Chondrocyte (in vitro differentiated cells): Measurements from ENCODE around the gene SIGLEC10. TPM values are rescaled to one million over a fixed set of nuclear protein-coding genes. Genes with fewer than 3 reads are reported as not detected.

ENCODE experiments used
- DNase-seq: peaks from one replicate; pipeline ENCODE4 v3.0.0; 2021; ENCODE audit warnings: mixed read lengths, low spot score
- H3K27ac Mint-ChIP-seq: one replicate; pipeline ENCODE4 v1.8.0; 2021; ENCODE audit warnings: mild to moderate bottlenecking, moderate library complexity, mixed read lengths; ENCODE audit not compliant: unreplicated experiment
- H3K27me3 Mint-ChIP-seq: 2 replicates; pipeline ENCODE4 v1.8.0; 2021; ENCODE audit warnings: low read depth, mixed read lengths
- H3K36me3 Mint-ChIP-seq: 2 replicates; pipeline ENCODE4 v1.8.0; 2021; ENCODE audit warnings: low read depth, mixed read lengths
- H3K4me1 Mint-ChIP-seq: 2 replicates; pipeline ENCODE4 v1.8.0; 2021; ENCODE audit warnings: low read depth, mild to moderate bottlenecking, mixed read lengths
- H3K4me3 Mint-ChIP-seq: one replicate; pipeline ENCODE4 v1.8.0; 2021; ENCODE audit warnings: mild to moderate bottlenecking, moderate library complexity, mixed read lengths; ENCODE audit not compliant: unreplicated experiment
- H3K9me3 Mint-ChIP-seq: 2 replicates; pipeline ENCODE4 v1.8.0; 2021; ENCODE audit warnings: low read depth, mixed read lengths
- CTCF ChIP-seq: fragments of 200-600 bp; sonication (generic); IDR thresholded peaks from 2 replicates; pipeline ENCODE4 v1.5.0; 2021; ENCODE audit warnings: antibody characterized with exemption, mild to moderate bottlenecking, moderate library complexity
- total RNA-seq: library from RNA; stranded (reverse); gene quantifications from 3 replicates; pipeline ENCODE4 v1.2.1, GENCODE V29; 2021

The SIGLEC10 gene
- total RNA-seq, 1 donor from 2014 or later: not detected

- Mint-ChIP-seq H3K4me3 (no peak overlapping the region), H3K27me3 (no peaks in the 10 kb centered on the region), H3K36me3 (no peaks in the 10 kb centered on the region), H3K4me1 (peaks cover 39% of the 10 kb centered on the region), H3K27ac (no peak overlapping the region), H3K9me3 (no peaks in the 10 kb centered on the region)
- DNase-seq: no peak
- no peak for TF ChIP-seq CTCF
Measured at GRCh38 chr19:51361239-51361638, 56.2 kb downstream of the SIGLEC10 start.

Other genes with a start within 250 kb of the SIGLEC10 start
- not detected in 3 replicates for gene CD33, start 192.6 kb downstream of the SIGLEC10 start, total RNA-seq
- not detected in 3 replicates for gene SIGLECL1, start 166.6 kb downstream of the SIGLEC10 start, total RNA-seq
- gene IGLON5, start 106.0 kb downstream of the SIGLEC10 start, total RNA-seq: 0.07 TPM in 1 of 3 replicates, not detected in the others
- gene VSIG10L, start 75.5 kb downstream of the SIGLEC10 start, total RNA-seq: 4.9 to 5.5 TPM (median 5.4 TPM) in 3 replicates
- gene ETFB, start 51.3 kb downstream of the SIGLEC10 start, total RNA-seq: 43.7 to 56.6 TPM (median 49.6 TPM) in 3 replicates
- 1.5 TPM in 1 of 3 replicates, not detected in the others for gene CLDND2, start 48.6 kb downstream of the SIGLEC10 start, total RNA-seq
- not detected in 3 replicates for gene NKG7, start 45.0 kb downstream of the SIGLEC10 start, total RNA-seq
- not detected in 3 replicates for gene LIM2, start 29.7 kb downstream of the SIGLEC10 start, total RNA-seq
- not detected in 3 replicates for gene C19orf84, start 27.1 kb downstream of the SIGLEC10 start, total RNA-seq
- gene SIGLEC8, start 40.8 kb upstream of the SIGLEC10 start, total RNA-seq: not detected in 3 replicates
- not detected in 3 replicates for gene CEACAM18, start 60.9 kb upstream of the SIGLEC10 start, total RNA-seq
- gene SIGLEC12, start 84.2 kb upstream of the SIGLEC10 start, total RNA-seq: not detected in 3 replicates
- not detected in 3 replicates for gene SIGLEC6, start 114.0 kb upstream of the SIGLEC10 start, total RNA-seq
- 6.3 to 14.3 TPM (median 8.9 TPM) in 3 replicates for gene ZNF175, start 153.6 kb upstream of the SIGLEC10 start, total RNA-seq
- gene SIGLEC5, start 212.8 kb upstream of the SIGLEC10 start, total RNA-seq: not detected in 3 replicates
- not detected in 3 replicates for gene SIGLEC14, start 229.2 kb upstream of the SIGLEC10 start, total RNA-seq